Ishikawa (cell line): ENCODE data around the gene DNLZ.

Experiments
- CEBPB ChIP-seq: IDR thresholded peaks from 2 replicates; pipeline ENCODE4 v1.6.1; 2012
- CREB1 ChIP-seq: IDR thresholded peaks from 2 replicates; pipeline ENCODE4 v1.6.1; 2012; ENCODE audit warnings: low read depth
- EGR1 ChIP-seq: IDR thresholded peaks from 2 replicates; pipeline ENCODE4 v1.6.1; 2012
- EP300 ChIP-seq: IDR thresholded peaks from 2 replicates; pipeline ENCODE4 v1.6.1; 2012; ENCODE audit warnings: borderline replicate concordance
- FOXM1 ChIP-seq: IDR thresholded peaks from 2 replicates; pipeline ENCODE4 v1.6.1; 2012; ENCODE audit warnings: low read depth, borderline replicate concordance
- MAX ChIP-seq: IDR thresholded peaks from 2 replicates; pipeline ENCODE4 v1.6.1; 2012
- NFIC ChIP-seq: IDR thresholded peaks from 2 replicates; pipeline ENCODE4 v1.6.1; 2012
- RAD21 ChIP-seq: IDR thresholded peaks from 2 replicates; pipeline ENCODE4 v1.6.1; 2012; ENCODE audit warnings: low read depth
- REST ChIP-seq: IDR thresholded peaks from 2 replicates; pipeline ENCODE4 v1.6.1; 2012; ENCODE audit warnings: low read depth, mild to moderate bottlenecking
- TAF1 ChIP-seq: IDR thresholded peaks from 2 replicates; pipeline ENCODE4 v1.6.1; 2012; ENCODE audit warnings: low read depth, mild to moderate bottlenecking
- TCF12 ChIP-seq: IDR thresholded peaks from 2 replicates; pipeline ENCODE4 v1.6.1; 2012; ENCODE audit warnings: low read depth
- TEAD4 ChIP-seq: IDR thresholded peaks from 2 replicates; pipeline ENCODE4 v1.6.1; 2012
- YY1 ChIP-seq: IDR thresholded peaks from 2 replicates; pipeline ENCODE4 v1.6.1; 2012; ENCODE audit warnings: low read depth
- ZBTB7A ChIP-seq: IDR thresholded peaks from 2 replicates; pipeline ENCODE4 v1.6.1; 2012; ENCODE audit warnings: low read depth
- TF ChIP-seq, protein P1 (sequence below): IDR thresholded peaks from 2 replicates; pipeline ENCODE4 v1.6.1; 2012

DNLZ gene

DNA sequence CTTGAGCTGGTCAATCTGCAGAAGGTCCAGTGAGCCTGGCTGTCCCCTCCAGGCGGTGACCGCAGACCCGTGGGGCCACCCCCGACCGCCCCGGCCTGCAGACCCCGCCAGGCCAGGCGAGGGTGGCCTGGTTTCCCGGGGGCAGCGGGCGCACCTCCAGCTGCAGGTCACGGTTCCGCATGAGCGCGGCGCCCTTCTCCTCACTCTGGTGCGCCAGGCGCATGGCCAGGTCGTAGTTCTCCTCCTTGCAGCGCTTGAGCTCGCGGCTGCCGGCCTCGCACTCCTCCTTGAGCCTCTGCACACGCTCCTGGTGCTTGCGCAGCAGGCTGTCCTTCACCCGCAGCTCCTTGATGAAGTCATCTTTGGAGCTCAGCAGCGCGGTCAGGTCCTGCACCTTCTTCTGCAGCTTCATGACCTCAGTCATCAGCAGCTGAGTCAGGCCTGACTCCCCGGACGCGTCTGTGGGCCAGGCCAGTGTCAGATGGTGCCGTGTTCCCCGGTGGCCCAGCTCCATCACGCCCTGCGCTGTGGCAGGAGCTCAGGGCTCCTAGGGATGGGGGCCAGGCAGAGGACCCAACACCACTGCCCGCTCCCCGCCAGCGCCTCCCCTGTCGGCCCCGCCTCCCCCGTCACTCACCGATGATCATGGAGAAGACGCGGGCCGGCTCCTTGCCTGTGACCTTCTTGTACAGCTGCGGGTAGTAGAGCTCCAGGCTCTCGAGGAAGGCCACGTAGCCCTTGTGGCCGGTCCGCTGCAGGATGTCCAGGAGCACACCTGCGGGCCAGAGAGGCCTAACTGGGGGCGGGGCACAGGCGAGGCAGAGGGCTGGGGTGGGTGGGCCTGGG, 7.4 kb upstream of the DNLZ start:
- TF ChIP-seq, protein P1, sequence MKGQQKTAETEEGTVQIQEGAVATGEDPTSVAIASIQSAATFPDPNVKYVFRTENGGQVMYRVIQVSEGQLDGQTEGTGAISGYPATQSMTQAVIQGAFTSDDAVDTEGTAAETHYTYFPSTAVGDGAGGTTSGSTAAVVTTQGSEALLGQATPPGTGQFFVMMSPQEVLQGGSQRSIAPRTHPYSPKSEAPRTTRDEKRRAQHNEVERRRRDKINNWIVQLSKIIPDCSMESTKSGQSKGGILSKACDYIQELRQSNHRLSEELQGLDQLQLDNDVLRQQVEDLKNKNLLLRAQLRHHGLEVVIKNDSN = no peak
- TF ChIP-seq ZBTB7A (no peak), TAF1 (no peak)

GRCh38 chr9:136370037-136370436, 6.5 kb upstream of the DNLZ start:
- no peak for TF ChIP-seq TCF12
- no peak for TF ChIP-seq CEBPB
- TF ChIP-seq TAF1 = no peak
- no peak for TF ChIP-seq YY1
- no peak for TF ChIP-seq RAD21
- no peak for TF ChIP-seq EP300
- TF ChIP-seq EGR1 = no peak
- TF ChIP-seq FOXM1 = no peak
- TF ChIP-seq TEAD4 = no peak
- no peak for TF ChIP-seq NFIC
- TF ChIP-seq REST = no peak
- TF ChIP-seq, protein P1 = no peak
- no peak for TF ChIP-seq MAX
- no peak for TF ChIP-seq ZBTB7A
- TF ChIP-seq CREB1 = no peak

- no peak for TF ChIP-seq TAF1
- TF ChIP-seq, protein P1 = no peak
- TF ChIP-seq CREB1 = no peak
- no peak for TF ChIP-seq TEAD4
- TF ChIP-seq RAD21 = no peak
- no peak for TF ChIP-seq REST
- no peak for TF ChIP-seq YY1
- TF ChIP-seq EGR1 = no peak
- TF ChIP-seq NFIC = no peak
- TF ChIP-seq CEBPB = no peak
- no peak for TF ChIP-seq ZBTB7A
- no peak for TF ChIP-seq TCF12
- TF ChIP-seq MAX = no peak
- no peak for TF ChIP-seq FOXM1
These were observed 4.6 kb upstream of the DNLZ start for GRCh38 chr9:136368190-136368589.

DNA sequence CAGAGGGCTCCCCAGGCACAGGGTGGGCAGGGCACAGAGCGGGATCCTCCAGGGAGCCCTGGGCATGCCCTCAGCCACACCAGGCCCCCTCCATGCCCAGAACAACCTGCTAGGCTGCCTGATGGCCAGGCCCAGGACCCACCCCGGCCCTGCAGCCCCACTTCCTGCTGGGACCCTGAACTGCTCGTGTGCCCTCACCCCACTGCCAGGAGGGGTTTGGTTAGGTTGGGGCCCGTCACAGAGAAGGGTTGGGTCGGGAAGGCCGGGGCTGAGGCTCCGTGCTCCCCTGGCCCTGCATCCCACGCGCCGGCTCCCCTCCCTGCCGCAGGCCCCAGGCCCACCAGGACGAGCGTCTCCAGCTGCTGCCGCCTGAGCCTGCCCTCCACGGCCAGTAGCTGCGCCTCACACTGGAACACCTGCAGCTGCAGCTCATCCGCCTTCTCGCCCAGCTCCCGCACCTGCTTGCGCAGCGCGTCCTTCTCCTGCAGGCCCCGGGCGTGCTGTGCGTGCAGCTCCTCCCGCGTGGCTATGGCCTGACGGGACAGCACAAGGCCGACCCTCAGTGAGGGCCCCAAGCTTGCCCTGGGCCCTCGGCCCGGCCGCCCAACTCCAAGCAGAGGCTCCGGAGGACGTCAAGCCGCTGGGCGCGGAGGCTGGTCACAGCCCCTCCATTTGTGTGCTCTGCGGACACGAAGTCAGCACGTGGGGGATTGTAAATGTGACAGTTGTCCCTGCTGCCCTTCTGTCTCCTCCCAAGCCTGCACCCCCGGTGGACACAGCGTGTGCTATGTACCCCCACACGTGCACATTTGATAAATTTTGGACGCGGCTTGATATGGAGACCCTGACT, 4.0 kb upstream of the DNLZ start:
- TF ChIP-seq REST (no peak), CEBPB (no peak), MAX (no peak), EGR1 (no peak), CREB1 (no peak), YY1 (no peak), TEAD4 (no peak), FOXM1 (no peak), TAF1 (no peak), EP300 (no peak), TCF12 (no peak), NFIC (no peak)
